ENCODE results near the gene TOB1.
"Not testable (repeated sequence)": the region's sequence is repeated elsewhere in the genome, so short reads cannot be mapped to it uniquely, and the experiment has no call there.

TOB1 gene

DNA sequence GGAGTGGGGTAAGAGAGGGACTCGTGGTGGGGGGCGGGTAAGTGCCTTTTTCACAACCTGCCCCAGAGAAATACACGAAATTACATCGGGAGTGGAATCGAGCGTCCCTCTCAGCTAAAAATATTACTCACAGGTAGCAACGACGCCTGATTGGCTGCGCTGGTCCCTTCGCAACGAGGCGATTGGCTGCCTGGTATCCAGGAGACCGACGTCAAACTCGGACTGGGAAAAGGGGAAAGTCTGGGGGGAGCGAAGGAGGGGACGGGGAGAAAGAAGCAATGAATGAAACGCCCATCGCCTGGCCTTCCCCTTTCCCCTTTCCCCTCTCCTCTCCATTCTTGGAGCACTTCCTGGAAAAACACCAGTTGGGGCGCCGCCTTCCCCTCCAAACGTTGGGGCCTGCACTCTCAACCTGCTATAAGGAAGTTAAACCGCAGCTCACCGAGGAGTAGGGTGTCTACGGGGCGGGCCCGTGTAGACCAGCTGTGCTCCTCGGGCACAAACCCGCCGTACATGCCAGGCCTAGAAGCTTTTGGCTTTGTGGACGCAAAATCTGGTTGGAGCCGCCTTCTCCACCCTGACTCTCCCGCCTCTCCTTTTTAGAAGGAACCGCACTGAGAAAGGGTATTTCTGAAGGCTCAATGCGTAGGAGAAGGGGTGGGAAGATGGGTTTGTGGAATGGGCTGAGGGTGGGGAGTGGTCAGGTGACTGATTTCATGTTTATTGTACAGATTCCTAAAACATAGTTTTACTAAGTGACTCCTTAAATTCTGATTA lies 1.4 kb upstream of the TOB1 start:
- peak; percentile 91 for DNase-seq

DNA sequence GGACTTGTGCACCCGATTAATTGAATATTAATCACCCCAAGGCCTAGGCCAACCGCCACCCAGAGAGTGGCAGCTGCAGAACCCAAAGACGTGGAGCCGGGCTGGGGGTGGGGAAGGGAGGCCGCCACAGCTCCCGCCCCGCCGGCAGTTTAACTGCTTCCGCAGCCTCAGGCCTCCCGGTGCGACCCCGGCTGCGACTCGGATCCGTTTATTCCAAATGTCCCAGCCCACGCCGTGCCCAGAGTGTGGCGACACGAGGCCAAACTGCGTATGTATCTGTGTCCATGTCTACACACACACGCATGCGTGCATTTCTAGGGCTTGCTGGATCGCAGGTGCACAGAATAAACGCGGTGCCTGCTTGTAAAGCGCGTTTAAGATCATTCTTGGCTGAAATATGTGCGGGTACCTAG lies 802 bp upstream of the TOB1 start:
- DNase-seq, result no peak

DNA sequence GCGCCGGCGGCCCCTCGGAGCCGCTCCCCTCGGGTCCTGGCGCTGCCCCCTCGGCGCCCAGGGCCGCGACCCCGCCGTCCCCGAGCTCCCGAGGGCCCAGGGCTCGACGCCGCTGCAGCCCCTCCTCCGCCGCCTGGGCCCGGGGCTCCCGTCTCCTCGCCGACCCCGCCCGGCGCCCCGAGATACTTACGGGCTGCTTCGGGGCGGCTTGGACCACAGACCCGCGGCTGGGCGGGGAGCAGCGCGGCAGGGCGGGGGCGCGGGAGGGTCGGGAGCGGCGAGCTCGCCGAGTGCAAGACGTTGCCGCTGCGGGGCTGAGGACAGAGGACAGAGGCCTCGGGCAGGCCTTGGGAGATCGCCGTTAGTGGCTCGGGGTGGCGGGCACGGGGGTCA lies 290 bp downstream of the TOB1 start:
- DNase-seq, result no peak

DNA sequence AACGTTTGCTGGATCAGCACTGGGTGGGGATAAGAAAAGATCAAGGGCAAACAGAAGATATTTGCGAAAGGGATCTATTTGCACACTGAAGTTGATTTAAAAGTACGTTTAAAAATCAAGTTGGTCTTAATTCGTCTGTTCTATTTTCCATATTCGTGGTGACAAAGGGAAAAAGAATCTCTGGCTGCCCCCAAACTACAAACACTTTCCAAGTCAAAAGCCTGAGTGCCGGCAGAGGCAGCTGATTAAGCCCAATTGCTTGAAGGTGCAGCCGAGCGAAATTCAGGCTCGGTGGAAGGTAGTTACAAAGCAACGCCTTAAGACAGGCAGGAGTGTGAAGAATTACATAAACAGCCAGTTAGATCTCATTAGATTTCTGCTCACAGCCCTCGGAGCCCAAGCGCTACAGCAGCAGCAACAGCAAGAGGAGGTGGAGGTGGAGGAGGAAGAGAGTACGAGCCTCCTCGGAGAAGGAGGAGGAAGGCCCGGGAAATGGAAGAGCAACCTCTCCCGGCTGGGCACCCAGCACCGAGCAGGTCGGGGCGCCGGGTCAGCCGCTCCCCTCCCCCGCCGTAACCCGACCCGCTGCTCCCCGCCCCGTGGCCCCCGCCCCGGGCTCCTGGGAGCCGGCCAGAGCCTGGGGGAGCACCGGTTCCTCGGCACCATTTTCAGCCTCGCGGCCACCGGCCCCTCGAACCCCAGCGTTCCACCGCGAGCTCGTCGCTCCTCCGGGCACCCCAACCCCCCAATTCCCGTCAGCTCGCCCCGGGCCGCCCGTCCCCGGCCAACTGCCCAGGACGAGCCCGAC lies 890 bp downstream of the TOB1 start:
- peak; percentile 63 for DNase-seq

DNA sequence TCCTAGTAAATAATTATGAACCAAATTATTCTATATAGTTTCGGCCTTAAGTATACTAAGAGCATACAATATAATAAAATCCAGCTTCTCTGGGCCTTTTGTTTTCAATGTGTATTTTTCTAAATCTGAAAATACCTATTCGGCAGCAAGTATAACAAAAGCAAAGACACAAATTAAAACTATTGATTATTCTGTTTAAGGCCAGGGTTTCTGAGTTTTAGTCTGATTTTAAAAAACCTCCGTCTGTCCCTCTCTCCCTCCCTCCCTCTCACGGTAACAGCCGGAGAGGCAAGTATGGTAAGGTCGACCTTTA lies 1.5 kb downstream of the TOB1 start:
- DNase-seq, result no peak

DNA sequence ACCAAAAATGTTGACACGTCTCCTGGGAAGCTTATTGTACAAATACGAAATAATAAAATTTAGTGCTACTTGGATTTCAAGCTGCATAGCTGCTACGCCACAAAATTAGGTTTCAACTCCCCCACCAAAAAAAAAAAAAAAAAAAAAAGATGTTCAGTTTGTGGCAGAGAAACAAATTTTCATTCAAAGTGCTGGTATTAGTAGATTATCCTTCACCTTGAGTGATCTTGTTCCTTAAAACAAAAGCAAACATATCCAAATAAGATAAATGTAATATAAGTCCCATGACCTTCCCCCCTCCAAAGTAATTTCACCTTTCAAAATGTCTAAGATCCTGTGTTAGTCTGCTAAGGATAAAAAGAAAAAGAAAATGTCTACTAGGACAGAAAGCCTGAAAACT lies 2.2 kb downstream of the TOB1 start:
- no peak for DNase-seq

DNA sequence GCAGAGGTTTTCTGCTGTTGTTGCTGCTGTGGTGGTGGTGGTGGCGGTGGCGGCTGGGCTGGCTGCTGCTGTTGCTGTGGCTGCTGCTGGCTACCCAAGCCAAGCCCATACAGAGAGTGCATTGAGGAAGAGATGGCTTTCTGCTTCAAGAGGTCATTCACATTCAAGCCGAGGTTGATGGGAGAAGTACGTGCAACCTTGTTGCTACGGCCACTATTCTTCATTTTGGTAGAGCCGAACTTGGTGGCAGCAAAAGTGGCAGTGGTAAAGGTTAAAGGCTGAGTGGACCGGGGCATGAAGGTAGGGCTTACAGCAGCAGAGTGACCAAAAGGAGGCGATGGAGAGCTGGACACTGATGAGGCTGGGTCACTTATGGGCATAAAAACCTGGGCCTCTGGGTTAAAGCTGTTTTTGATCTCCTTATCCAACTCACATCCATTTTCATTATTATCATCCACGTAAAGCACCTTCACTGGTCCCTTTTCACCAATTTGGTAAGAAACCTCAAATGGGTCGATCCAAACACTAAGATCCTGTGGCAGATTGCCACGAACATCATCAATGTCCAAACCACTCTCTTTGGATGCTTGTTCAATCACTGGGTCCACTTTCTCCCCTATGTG lies 2.8 kb downstream of the TOB1 start:
- DNase-seq, result peak; percentile 57

DNA sequence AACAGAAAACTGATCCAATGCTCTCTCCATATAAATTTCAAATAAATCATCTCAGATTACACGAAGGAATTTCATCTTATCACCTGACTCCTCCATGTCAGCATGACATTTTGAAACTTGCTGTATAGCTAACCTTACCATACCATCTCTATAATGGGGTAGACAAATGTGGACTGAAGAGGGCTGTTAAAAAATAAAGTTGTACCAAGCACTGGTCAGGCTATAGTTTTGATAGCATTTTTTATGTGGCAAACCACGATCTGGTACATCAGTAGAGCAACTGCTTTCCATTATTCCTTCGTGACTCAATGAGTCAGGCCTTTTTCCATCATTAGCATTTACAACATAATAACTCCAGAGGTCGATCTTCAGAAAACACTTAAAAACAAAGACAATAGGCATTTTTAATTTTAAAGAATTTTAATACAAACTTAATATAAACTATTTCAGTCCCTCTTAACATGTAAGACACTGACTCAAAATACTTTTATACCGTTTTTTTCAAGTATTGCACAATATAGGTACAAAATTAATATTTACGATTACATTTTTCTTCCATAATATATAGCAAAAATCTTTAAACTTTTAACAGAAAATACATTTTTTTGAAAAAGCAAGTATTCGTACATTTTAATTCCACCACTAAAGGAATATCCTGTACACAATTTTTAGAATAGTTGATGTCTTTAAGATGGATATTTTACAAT lies 4.2 kb downstream of the TOB1 start:
- DNase-seq, result no peak

DNA sequence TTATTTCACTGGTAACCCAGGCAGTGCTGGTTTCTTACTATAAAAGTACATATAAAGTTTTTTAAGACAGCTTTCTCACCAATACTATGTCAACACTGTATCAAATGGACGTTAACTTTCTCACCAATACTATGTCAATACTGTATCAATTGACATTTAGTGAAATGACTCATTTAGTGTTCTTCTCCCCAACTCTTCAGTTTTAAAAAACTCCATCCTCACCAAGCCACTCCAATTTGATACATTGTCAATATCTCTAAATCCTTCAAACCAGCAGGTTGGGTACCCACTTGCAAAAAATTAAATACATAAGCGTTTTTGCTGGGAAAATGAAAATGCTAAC lies 4.8 kb downstream of the TOB1 start:
- DNase-seq, result no peak

DNA sequence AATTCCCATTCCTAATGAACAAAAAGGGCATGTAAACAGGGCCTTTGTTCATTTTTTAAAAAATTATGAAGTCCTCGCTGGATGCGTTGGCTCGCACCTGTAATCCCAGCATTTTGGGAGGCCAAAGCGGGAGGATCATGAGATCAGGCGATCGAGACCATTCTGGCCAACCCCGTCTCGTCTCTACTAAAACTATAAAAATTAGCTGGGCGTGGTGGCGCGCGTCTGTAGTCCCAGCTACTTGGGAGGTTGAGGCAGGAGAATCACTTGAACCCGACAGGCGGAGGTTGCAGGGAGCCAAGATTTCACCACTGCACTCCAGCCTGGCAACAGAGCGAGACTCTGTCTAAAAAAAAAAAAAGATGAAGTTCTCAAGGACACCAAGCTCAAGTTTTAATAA lies 6.4 kb downstream of the TOB1 start:
- DNase-seq, result not testable (repeated sequence)

DNA sequence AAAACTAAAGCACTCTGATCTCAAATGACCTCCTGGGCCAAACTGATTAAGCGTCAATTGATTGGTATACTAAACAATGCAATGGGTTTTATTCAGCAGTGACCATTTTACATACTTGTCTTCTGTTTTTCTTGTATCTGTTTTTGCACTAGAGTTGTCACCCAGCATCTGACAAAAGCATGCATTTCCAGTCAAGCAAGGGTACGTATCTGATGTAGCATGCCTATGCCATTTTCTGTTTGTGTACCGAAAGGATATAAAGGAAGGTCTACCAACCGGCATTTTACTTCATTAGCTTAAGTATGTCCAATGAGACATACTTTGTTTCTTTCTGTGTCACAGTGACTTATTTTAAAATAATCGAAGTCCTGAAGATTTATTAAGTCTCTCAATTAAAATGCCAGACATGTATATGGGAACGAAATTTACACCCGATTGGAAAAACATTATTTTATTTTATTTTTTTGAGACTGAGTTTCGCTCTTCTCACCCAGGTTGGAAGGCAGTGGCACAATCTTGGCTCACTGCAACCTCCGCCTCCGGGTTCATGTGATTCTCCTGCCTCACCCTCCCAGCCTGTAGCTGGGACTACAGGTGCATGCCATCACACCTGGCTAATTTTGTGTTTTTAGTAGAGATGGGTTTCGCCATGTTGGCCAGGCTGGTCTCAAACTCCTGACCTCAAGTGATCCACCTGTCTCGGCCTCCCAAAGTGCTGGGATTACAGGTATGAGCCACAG lies 7.5 kb downstream of the TOB1 start:
- no peak for DNase-seq

DNA sequence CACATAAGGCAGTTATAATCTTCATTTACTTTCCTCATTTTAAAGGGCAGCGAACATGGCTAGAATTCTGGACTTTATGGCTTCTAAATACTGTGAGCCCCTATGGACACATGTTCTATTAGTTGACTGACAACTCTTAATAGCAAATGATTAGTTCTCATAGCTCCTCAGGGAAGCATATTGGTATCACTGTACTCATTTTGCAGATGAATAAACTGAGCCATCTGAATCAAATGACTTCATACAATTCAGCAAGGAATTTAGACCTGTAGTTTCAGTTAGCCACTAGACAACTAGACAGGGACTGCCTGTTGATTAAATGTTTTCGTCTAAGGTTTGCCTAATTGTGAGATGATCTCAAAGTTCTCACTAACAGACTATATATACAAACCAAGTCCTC lies 9.7 kb downstream of the TOB1 start:
- no peak for DNase-seq

DNA sequence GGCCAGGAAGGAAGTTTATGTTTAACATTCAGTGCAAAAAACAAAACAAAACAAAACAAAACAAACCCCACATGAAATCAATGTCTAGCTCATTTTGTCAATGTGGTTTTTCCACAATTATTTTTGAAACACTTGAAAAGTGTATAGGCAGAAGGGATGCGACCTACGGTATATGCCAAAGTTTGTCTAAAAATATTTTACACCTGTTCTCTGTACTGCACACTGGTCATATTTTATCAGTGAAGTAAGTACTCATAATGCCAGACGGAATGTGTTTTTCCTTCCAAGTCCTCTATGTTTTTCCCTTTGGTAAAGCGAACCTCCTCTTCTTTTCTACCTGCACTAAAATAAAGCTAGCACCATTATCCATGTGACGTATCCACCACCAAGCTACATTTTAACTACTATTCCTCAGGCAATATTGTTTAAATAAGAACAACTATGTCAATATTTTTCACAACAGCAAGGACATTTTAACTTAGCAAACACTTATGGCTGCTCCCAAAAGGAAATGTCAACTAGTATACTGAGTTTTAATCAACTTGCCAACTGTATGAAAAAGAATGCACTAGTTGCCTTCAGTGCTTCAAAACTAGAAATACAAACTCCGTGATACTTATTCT lies 10.3 kb downstream of the TOB1 start:
- DNase-seq, result no peak

DNA sequence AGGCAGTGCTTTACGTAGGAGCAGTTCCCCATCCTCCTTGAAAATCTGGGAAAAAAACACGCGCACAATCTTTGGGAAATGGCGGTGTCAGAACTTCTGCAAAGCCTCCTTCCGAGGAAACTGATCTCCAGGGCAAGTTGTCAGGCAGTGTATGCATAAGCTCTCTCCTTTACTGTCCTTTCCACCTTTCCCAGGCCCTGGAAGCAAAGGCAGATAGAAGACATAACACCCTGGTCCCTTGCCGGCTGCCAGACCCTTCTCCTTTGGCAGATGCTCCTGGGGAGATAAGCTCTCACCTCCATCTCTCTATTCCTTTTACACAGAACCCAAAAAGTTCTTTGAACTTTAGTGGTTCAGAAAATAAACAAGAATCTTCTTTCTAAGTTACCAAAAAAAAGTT lies 12.4 kb downstream of the TOB1 start:
- no peak for DNase-seq

DNA sequence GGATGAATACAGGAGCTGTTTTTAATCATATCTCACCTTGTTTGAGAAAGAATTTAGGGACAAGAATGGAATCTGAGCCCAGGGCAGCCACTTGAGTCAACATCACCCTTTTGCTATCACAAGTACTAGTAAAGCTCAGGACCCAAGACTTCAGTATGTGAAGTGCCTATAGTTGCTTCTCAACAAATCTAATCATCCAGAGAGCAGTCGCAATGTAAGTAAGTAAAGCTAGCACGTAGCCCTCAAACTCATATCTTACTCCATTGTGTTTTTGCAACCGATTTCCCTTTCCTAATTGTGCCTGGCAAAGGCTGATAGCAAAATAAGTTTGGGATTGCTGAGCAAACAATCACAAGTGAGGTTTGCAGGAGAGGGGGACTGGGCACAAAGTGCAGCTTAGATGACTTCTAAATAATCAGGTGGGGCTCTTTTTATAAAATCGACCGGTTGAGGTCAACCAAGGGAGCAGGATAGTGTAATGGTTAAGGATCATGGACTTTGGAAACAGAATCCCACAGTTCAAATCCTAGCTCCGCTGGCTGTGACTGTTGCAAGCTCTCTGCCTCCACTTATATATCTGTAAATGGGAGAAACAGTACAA lies 13.0 kb downstream of the TOB1 start:
- DNase-seq, result no peak

DNA sequence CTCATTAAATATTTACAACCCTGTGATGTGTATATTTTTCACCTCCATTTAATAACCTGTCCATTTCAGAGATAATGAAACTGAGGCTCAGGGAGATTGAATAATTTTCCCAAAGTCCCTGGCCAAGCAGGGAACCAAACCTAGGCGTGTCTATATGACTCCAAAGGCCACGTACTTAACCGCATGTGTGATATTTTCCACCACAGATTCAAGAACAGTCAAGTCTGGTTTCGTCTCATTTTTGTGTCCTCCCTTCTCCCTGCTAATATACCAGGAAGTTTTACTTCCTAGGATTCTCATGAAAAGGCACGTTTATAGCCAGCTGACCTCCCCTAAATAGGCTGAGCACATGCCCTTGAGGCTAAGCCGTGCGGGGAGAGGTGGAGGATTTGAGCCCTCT lies 15.5 kb downstream of the TOB1 start:
- no peak for DNase-seq

DNA sequence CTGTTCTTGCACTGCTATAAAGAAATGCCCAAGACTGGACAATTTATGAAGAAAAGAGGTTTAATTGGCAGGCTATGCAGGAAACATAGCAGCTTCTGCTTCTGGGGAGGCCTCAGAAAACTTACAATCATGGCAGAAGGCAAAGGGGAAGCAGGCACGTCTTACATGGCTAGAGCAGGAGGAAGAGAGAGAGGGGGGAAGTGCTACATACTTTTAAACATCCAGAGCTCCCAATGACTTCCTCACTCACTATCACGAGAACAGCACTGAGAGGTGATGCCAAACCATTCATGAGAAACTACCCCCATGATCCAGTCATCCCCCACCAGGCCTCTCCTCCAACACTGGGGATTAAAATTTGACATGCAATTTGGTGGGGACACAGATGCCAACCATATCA lies 17.4 kb downstream of the TOB1 start:
- no peak for DNase-seq

DNA sequence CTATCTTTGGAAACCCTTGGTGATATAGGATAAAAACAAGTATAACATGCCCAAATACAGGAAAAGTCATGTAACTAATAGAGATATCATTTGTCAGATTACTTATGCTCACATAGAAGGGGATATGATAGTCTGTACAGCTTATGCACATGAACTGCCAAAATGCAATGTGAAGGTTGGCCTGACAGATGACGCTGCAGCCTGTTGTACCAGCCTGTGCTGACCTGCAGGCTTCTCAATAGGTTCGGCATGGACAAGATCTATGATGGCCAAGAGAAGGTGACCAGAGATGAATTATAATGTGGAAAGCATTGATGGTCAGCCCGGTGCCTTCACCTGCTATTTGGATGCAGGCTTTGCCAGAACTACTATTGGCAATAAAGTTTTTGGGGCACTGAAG lies 18.1 kb downstream of the TOB1 start:
- DNase-seq, result no peak

DNA sequence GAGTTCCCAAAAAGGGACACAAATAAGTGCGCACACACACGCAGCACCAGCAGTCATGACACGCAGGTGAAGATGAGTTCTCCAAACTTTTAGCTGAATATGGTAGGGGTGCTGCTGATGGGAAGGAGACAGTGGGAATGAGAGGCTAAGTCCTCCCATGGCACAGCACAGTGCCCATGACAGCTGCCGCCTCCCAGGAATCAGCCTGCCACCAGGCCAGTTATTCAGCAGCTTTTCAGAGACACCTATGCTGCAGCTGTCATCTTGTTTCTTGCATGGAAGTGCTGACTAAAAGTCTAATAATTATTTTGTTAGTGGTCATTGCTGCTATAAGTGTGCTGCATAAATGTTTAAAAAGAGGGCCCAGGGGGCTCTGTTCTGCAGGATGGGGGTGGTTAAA lies 18.6 kb downstream of the TOB1 start:
- DNase-seq, result no peak

DNA sequence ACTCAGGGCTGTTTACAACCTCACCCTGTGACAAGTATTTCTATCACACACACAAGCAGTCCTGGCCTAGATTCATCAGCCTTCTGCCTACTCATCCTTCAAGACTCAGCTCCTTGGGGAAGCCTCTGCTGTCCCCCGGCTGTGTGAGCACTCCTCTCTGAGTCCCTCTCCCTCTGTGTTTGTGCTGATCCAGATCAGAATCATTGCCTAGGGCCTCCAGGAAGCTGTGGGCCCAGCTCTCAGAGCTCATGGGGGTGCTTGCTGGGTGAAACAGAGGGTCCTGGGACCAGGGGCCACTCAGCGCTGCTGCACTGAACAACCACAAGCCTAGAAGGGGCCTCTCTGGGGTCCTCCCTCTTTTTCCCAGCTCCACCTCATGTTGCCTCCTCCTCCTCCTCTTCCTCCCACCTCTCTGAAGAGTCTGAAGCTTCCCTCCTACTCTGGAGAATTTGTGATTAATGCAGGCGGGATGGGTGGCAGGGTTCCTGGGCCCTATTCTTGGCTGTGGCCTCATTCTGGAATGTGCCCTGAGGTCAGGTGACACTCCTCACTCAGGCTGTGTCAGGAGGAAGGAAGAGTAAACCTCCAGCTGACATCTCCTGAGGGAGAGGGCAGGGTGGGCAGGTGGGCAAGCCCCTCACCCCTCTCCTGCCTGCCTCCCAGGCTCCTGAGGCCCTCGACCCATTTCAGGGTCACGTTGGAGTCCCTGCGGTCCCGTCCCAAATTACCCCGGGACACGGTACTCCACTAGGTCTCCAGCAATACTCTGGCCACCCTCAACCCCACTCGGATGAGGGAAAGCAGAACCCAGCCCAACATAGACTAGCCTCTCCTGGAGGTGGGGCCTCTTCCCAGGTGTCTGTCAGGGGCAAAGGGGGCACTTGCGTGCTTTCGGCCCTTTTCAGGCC lies 20.7 kb downstream of the TOB1 start:
- DNase-seq, result no peak

DNA sequence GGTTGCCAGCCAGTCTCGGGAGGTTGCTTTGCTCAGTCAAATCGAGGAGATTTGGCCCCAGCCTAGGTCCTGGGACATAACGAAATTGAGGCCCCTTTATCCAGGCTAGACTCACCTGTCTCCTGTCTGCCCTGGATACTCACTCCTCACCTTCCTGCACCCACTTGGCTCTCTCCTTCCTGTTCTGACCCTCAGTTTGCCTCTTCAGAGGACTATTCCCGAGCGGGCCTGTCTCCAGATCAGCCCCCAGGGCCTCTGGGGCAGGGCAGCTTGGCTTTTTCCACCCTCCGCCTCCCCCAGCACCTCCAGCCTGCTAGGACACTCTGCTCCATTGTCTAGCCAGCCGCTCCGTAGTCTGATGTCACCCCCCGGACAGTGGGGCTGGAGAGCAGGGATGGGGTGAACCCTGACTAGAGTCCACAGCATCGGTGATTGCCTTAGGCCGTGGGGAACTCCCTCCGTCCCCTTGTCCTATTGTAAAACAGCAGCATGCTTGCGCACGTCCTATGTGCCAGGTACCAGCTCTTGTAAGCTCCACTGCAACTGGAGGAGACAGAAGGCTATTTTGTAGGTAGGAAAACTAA lies 21.9 kb downstream of the TOB1 start:
- no peak for DNase-seq
